Measurements from ENCODE around the gene LAPTM5.

The LAPTM5 gene

DNA sequence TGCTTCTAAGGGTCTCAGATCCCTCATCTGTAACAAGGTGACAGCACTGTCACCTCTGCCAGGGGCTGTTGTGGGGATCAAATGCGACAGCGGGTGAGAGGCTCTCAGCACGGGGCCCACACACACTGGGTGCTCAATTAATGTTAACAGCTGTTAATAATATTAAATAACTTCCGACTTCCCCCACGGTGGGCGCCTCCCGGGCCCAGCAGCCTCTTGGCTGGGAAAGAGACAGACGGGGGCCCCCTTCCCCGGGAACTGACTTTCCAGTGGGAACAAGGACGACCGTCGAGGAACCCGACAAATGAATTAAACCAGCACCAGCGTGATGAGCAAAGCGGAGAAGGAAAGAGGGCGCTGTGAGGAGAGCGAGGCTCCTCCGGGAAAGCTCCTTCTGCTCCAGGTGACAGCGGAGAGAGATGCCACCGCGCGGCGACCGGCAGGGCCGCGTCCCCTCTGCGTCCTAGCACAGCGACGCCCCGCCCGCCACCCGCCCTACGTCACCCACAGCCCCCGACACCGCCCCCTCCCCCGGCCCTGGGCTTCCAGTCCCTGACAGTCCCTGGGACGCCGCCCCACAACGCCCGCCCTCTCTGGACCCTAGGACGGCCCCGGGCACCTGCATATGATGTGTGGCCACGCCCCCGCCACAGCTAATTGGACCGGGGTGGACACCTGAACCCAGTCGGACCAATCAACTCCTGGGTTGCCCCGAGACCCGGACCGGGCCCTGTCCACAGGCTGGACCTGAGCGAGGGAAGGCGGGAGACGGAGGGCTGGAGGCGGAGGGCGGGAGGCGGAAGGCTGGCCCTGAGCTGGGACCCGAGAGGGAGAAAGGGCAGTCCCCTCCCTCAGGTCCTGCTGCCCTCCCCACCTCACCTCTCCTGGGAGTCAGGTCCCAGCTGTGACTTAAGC is 72.4 kb downstream of the LAPTM5 start:
- DNase-seq (ENCODE audit: low read depth) = no peak
- H3K4me3 ChIP-seq (ENCODE audit: low read depth, low read length) = no peak overlapping the region
- TF ChIP-seq MAX (IDR thresholded peaks at IDR 0.05; ENCODE audit: low read depth, low read length) = no peak
- TF ChIP-seq MYC (IDR thresholded peaks at IDR 0.05; ENCODE audit: low read depth, low read length) = no peak
- no peak for TF ChIP-seq POLR2A (IDR thresholded peaks at IDR 0.05; ENCODE audit: extremely low read depth, insufficient read length)
- no peak for TF ChIP-seq CTCF (IDR thresholded peaks at IDR 0.05; ENCODE audit: low read depth, low read length)

GRCh38 chr1:30684259-30684658 is 73.3 kb downstream of the LAPTM5 start:
- TF ChIP-seq CTCF (IDR thresholded peaks at IDR 0.05; ENCODE audit: low read depth, low read length) (no peak), POLR2A (IDR thresholded peaks at IDR 0.05; ENCODE audit: extremely low read depth, insufficient read length) (no peak), MAX (IDR thresholded peaks at IDR 0.05; ENCODE audit: low read depth, low read length) (no peak), MYC (IDR thresholded peaks at IDR 0.05; ENCODE audit: low read depth, low read length) (no peak)
- no peak overlapping the region for H3K4me3 ChIP-seq (ENCODE audit: low read depth, low read length)
- no peak for DNase-seq (ENCODE audit: low read depth)

DNA sequence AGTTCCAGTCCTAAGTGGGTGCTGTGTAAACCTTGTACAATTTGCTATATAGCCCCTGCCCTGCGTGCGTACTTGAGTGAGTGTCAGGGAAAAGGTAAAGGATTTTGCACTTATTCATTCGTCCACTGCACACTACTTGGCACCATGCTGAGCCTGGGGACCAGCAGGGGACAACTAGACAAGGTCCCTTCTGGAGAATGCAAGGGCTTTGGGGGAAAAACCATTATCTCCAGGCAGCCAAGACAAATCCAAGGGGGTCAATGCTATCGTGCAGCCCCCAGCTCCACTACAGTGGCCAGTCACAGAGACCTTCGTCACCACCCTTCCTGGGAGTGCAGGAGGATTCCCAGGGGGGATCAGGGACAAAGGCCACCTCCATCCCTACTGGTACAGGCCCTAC is 73.9 kb downstream of the LAPTM5 start:
- TF ChIP-seq POLR2A (IDR thresholded peaks at IDR 0.05; ENCODE audit: extremely low read depth, insufficient read length) (no peak), CTCF (IDR thresholded peaks at IDR 0.05; ENCODE audit: low read depth, low read length) (no peak), MAX (IDR thresholded peaks at IDR 0.05; ENCODE audit: low read depth, low read length) (no peak), MYC (IDR thresholded peaks at IDR 0.05; ENCODE audit: low read depth, low read length) (no peak)
- no peak overlapping the region for H3K4me3 ChIP-seq (ENCODE audit: low read depth, low read length)
- DNase-seq (ENCODE audit: low read depth) = no peak
